GM19397 (cell line): Measurements from ENCODE around the gene ANKRD12.
A peak's percentile ranks its signal among the peaks of the same experiment; 100 is the strongest.
"Not testable (repeated sequence)": the region's sequence is repeated elsewhere in the genome, so short reads cannot be mapped to it uniquely, and the experiment has no call there.

ENCODE experiments used
- ATAC-seq: cut with Tn5 transposase; IDR thresholded peaks from one replicate; pipeline ENCODE4 v1.9.1; 2021; ENCODE audit warnings: mild to moderate bottlenecking, moderate library complexity; ENCODE audit not compliant: unreplicated experiment

Gene ANKRD12

DNA sequence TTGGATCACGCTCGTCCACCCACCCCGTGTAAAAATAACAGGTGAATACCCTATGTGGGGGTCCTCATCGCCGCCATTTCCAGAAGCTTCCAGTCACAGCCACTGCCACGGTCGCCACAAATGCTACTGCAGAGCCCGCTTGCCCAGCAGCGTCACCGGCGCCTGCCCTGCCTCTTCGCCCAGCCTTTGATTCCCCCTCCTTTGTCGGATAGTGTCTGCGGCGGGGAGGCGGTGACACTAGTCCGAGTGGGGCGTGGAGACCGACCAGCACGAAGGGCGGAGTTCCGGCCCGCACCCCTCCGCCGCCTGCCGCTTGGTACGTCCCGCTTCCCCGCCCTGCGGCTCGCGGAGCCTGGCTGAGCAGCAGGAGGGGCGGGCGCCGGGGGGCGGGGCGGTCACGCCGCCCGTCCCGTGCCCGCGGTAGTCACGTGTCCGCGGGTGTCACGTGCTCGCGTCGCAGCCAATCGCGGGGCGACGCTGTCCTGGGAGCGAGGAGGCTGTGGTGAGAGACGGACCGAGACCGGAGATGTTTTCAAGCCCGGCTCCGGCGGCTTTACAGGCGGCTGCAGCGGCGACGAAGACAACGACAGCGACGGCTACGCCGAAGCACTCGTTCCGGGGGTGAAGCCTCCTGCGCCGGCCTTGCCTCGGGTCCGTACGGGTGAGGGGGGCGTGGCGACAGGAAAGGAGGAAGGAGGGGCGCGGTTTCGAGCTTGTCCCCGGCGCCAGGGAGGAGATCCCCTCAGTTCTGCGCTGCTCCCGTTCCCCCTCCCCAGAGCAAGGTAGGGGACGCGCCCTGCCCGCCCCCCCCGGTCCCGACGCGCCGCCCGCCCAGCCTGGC is at the start of gene ANKRD12:
TSS of gene ANKRD12 (plus strand) at position 467 of the 841 bp plus-strand sequence. CDS start 45,652 bp downstream, outside the sequence.
- peak; percentile 75 for ATAC-seq

DNA sequence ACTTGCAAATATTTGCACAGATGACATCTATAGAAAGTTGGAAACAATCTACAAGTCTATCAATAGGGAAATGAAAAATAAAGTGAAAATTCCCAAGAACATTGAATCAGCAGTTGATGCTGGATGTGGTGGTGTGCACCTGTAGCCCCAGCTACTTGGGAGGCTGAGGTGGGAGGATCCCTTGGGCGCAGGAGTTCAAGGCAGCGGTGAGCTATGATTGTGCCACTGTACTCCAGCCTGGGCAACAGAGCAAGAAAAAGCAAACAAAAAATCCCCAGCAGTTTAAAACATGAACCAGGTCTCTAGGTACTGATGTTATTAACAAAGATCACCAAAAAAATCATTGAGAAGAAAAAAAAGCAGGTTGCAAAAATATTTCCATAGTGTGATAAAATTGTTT is 49.4 kb upstream of the ANKRD12 start:
- ATAC-seq: no peak

DNA sequence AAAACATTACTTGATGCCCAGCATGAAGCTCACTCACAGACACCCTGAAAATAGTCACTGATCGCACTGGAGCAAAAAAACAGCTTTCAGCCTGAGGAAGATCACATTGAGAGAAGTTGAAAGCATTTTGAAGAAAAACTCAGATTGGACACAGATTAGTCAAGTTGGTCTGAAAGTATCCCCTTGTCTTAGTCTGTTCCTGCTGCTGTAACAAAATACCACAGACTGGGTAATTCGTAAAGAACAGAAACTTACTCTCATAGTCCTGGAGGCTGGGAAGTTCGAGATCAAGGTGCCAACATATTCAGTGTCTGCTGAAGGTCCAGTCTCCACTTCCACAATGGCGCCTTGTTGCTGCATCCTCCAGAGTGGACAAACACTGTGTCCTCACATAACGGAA is 48.3 kb upstream of the ANKRD12 start:
- no peak for ATAC-seq

DNA sequence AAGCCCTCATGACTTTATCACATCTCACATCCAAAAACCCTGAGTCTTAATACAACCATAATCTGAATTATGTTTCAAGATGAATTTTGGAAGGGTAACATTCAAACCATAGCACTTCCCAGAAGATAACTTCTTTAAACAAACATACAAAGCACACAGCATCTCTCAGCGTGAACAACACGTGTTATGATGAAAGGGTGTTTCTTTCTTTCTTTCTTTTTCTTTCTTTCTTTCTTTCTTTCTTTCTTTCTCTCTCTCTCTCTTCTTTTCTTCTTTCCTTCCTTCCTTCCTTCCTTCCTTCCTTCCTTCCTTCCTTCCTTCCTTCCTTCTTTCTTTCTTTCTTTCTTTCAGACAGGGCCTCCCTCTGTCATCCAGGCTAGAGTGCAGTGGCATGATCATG is 47.9 kb upstream of the ANKRD12 start:
- not testable (repeated sequence) for ATAC-seq

DNA sequence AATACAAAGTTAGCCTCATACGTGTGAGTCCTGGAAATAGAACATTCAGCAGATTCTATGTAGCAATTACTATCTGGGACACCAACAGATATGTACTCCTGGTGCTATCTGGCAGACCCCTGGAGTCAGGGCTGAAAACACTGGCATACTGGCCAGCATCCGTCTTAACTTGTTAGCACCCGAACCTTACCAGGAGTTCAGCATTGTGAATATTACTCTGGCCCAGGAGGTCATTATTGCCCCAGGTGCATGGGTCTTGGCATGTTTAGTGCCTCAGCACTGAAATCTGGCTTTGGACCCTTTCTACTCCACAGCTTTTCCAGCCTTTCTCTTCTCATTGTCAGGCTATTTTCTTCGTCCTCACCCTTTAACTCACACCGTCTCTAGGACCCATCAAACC is 46.0 kb upstream of the ANKRD12 start:
- no peak for ATAC-seq

DNA sequence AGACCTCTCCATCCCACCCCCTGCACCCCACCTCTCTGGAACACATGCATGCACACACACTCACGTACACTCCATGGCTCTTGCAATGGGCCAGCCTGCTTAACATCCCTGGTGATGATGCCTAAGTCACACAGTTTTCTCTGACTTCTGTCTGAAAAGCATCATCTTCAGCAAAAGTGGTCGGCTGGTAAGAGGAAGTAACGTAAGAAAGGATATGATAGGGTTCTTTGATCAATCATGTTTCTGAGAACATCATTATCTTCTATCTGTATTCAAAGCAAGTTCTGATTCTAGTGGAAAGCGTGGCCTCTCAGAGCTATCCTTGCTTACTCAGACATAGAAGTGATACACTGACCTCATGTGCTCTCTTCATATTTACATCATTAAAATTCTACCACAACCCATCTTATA is 45.5 kb upstream of the ANKRD12 start:
- no peak for ATAC-seq

DNA sequence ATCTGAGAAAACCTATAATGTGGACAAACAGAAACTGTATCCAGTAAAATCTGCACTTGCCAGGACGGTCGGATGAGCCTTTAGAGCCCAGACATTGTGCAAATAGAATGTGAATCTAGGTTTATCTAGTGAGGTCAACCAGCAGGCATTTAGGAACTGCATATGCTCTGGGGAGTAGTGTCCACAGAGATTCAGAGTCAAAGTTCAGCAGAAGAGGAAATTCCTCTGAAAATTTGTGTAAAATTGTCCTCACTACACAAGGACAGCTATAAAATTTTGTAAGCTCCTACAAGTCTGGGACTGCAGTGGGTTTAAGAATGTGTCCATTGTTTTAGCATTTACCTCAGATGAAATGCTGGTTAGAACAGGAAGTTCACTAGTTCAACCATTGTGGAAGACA is 43.9 kb upstream of the ANKRD12 start:
- ATAC-seq: no peak

DNA sequence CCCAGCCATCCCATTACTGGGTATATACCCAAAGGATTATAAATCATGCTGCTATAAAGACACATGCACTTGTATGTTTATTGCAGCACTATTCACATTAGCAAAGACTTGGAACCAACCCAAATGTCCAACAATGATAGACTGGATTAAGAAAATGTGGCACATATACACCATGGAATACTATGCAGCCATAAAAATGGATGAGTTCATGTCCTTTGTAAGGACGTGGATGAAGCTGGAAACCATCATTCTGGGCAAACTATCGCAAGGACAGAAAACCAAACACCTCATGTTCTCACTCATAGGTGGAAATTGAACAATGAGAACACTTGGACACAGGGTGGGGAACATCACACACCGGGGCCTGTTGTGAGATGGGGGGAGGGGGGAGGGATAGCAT is 43.5 kb upstream of the ANKRD12 start:
- not testable (repeated sequence) for ATAC-seq

DNA sequence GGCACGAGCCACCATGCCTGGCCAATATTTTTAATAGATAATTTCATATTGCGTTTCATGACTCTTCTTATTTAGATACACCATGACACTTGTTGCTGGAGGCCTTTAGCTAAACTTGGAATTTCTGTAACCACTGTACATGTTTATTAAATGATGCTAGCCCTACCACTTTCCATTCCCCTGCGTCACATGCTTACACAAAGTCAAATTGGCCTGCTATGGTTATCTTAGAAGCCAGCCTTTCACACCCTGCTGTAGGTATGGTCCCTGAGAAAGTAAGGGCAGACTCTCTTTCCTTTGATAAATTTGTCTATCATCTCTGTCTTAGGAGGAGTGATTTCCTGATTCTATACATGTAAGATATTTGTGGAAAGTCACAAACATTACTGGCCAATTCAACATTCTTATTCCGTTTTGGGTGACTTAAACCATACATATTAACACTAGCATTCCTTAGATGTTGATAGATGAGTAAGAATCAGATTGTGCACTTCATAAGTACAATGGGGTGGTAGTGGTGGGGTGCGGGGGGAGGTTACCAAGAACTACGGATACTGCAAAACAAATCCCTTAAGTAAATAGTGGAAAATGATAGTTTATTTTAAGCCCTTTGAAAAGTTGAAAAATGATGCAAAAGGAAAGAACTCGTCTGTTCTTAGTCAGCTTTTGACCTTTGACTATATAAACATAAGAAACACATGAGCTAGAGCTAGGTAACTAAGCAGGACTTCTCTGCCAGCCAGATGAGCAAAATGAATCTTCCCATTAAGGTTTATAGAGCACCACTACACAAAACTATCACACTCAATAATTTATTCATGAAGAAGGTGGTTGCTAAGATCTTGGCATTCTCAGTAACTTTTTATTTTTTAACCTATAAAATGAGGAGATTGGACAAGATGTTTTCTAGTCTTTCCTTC is 42.0 kb upstream of the ANKRD12 start:
- no peak for ATAC-seq

DNA sequence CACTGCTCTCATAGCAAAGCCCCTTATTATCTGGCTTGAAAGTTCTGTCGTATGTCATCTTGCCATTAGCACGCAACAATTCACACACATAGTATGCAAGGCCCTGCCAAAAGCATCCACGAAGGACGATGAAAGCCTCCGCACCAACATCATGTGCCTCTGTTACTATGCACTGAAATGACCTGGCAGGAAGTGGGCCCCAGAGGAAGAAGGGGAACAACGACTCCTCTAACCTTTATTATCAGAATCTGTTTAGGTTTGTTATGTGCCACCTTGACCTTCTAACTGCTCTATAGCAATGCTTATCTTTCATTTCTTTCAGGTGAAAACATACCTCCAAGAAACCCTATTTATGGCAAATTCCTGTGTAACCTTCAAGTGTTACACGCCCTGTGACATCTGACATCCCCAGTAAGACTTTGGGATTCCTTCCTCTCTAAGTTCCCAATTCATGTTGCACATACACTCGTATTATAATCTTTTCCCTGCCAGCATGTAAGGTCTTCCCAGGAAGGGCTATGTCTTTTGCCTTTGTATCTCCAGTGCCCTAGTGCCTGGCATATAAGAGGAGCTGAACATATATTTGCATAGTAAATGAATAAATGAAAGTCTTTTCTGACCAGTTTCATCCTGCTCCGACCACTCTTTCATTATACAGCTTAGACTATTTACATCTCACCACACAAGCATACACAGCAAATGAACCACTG is 41.1 kb upstream of the ANKRD12 start:
- peak; percentile 94 for ATAC-seq

DNA sequence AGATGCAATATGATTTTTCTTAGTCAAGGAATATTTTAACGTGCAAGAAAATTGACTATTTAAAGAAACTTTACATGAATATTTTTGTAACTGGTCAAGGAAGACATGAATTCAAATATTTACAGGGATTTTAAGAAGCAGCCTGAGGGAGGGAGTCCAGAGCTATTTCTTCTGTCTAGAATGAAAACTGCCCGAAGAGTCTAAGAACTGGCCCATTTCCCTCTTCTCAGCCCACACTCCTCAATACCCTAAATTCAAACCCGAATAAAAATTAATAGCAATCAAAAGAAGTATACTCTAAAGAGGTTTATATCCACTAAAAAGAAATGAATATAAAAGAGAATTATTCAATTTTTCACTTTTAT is 40.6 kb upstream of the ANKRD12 start:
- ATAC-seq: peak; percentile 8

DNA sequence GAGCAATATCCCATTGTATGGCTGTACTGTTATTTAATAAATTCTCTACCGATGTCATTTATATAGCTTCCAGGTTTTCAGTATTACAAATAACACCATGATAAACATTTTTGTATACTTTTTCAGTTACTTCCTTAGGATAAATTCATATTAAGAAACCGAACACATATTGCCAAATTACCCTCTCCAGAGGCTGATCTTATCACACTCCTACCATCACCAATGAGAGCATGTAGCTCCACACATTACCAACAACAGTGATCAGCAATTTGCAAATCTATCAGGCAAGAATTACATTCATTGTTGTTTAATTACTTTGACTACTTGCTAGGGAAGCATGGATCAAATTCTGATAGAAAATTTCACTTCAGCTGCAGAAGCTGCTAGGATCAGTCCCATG is 39.9 kb upstream of the ANKRD12 start:
- ATAC-seq: no peak

DNA sequence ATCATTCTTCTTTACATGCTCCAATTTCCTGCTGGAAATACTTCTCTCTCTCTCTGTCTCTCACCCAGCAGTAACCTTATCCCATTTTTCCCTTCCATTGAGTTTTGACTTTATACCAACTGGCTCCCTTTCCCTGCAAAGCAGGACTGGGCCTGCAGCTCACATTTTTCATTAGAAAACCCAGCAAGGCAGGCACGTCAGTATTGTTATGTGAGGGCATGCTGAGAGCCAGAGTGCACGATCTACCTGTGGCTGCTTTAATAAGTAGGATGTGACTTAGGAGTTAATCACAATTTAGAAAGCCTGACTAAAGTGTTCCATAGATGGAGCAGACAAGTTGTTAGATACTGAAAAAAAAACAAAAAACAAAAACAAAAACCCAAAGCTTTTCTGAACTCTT is 39.2 kb upstream of the ANKRD12 start:
- no peak for ATAC-seq

DNA sequence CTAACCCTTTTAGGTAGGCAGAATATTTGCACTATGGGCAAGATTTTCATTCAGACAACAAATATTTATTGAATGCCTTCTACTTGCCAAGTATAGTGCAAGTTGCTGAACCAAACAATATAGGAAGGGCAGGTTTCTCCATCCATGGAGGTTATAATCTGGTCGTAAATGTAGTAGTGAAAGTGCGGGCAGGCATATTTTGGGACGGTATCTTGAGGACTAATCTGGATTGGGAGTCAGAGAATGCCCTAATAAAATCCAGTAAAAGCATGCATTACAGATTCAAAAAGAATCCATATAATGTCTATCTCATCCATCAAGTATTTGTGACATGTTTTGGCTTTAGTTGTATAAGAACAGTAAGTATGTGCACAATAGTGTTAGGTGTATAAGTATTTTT is 35.8 kb upstream of the ANKRD12 start:
- ATAC-seq: no peak

DNA sequence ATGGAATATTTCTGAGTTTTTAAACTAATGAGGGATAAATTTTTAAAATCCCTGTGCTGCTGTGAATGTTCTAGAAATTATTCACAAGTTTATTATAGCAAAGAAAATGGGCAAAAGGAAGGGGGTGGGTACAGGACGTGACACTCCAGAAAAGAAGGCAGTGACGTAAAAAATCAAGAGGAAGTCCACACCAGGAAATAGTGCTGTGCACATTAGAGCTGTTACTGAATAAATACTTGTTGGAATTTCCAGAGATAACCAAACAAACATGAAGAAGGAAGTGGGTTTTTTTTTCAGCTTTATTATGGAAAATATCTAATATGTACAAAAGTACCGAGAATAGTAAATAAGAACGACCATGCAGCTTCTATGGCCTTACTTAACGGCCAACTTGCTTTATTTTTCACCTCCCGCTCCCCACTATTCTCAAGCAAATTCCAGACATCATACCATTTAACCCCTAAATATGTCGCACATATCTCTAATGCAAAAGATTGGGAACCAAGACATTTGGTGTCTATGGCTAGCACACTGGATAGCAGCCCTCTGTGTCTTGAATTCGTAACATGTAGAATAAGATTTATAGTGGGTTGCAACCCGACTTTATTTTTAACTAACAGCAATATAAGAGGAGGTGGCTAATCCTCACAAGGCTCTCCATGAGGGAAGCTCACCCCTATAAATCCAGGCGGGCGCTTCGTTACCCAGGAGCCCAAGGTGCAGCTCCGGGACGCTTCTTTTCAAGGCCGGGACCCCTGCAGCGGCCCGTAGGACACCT is 34.7 kb upstream of the ANKRD12 start:
- no peak for ATAC-seq

DNA sequence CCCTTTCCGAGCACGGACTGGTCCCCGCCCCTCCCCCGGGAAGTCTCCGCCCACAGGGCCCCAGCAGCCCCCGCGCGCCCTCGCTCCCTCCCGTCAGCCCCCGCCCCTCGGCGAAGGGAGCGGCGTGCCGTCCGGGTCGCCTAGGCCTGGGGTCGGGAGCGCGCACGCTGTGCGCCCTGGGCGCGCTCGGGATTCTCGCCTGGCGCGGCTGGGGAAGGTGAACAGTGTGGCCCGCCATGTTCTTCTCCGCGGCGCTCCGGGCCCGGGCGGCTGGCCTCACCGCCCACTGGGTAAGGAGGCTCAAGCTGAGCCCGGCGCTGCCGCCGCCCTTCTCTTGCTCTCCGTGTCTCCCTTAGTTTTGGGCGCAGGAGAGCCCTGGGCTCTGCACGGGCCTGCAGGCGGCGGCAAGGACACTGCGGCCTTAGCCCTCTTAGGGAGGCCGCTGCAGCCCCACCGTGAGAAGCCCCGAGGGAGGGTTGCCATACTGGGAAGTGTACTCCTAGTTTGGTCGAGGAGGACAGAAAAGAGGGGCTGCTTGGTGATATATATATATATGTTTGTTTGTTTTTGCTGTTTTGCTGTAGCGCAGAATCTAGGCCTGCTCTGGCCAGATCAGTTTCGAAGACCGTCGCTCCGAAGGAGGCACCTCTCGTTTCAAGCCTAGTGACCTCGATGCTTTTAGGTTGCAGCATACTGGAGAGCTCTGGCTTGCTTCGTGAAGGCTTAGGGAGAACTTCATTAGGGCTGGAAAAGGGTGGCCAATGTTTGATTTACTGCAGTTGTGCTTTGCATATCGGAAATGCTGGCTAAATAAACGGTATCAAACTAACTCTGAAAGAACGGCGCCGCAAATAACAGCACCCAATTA is 33.8 kb upstream of the ANKRD12 start, which contains the start of gene NDUFV2:
TSS of gene NDUFV2 (plus strand) at position 192 of the 868 bp plus-strand sequence. CDS start at position 237, 45 bp downstream.
- peak; percentile 98 for ATAC-seq

DNA sequence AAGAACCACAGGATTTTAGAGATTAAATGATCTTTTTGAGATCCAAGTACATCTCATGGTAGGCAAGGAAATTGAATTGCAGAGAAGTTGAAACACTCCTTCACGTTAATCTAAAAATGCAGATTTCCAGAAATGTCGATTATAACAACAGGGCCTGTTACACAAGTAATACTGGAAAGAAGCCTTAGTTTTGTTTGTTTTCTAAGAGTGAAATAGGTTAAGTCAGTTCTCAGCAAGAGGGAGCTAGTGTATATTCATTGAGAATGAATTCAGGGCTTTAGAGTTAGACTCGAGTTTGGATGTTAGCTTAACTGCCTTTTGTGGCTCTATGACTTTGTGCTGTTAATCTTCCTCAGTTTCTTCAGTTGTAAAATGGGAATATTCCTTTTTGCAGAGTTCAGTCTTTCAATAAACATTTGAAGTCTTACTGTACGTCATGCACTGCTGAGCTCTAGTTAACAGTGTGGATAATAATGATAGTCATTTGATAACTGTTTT is 33.2 kb upstream of the ANKRD12 start:
- ATAC-seq: no peak

DNA sequence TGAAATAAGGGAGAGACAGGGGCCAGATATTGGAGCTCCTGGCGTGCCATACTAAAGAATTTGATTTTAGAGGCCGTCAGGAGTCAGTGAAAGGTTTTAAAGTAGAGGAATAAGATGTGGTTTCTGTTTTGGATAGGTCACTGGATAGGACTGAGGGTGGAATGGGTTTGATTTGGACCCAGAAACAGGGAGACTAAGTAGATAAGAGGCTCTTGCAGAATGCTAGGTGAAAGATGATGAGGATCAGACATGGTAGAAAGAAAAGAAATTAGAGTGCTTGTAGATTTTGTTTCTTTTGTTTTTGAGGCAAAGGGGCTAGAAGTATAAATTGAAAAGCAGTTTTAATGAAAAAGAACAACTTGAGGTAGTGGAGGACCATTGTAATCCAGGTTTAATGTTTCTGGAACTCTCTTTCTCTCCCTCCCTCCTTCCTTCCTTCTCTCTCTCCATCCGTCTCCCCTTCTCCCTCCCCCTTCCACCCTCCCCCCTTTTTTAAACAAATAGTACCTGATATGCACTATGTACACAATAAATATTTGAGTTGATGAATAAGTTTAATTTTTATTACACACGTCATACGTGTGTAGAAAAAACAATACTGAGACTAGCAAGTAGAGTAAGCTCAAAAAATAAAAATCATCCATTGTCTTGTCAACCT is 32.2 kb upstream of the ANKRD12 start:
- ATAC-seq: no peak

DNA sequence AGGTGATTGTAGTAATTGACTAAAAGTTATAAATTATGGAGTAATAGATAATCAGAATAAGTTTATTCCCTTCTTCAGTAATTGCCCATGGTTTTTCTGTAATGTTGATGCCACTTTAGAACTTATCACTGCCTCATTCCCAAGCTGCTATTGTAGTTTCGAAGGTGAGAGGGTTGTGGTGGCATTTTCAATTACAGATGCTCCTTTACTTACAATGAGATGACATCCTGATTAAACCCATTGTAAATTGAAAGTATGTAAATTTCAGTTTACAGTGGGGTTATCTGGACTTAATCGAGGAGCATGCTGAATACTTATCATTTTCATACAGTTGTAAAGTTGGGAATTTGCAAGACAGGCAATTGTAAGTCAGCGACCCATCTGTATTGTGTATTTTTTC is 31.2 kb upstream of the ANKRD12 start:
- ATAC-seq: no peak
